Measurements from ENCODE around the gene CD82. TPM values are rescaled to one million over a fixed set of nuclear protein-coding genes. Genes with fewer than 3 reads are reported as not detected.

Gene CD82
- total RNA-seq, 1 donor, result 38.4 TPM

- TF ChIP-seq CTCF (IDR thresholded peaks at IDR 0.05; ENCODE audit: insufficient read depth, low read depth, low read length), result no peak
- DNase-seq (ENCODE audit: low read depth), result no peak
- no peak overlapping the region for H3K4me3 ChIP-seq (ENCODE audit: low read depth, low read length)
Observed at GRCh38 chr11:44631831-44632230, 66.4 kb downstream of the CD82 start.

GRCh38 chr11:44632466-44633123, 67.1 kb downstream of the CD82 start:
- peak; percentile 29 for DNase-seq (ENCODE audit: low read depth)
- H3K4me3 ChIP-seq (ENCODE audit: low read depth, low read length), result no peak overlapping the region
- TF ChIP-seq CTCF (IDR thresholded peaks at IDR 0.05; ENCODE audit: insufficient read depth, low read depth, low read length), result peak; percentile 58

- no peak overlapping the region for H3K4me3 ChIP-seq (ENCODE audit: low read depth, low read length)
- DNase-seq (ENCODE audit: low read depth), result no peak
- peak; percentile 40 for TF ChIP-seq CTCF (IDR thresholded peaks at IDR 0.05; ENCODE audit: insufficient read depth, low read depth, low read length)
Observed at GRCh38 chr11:44633641-44634040, 68.2 kb downstream of the CD82 start.

- peak; percentile 56 for DNase-seq (ENCODE audit: low read depth)
- H3K4me3 ChIP-seq (ENCODE audit: low read depth, low read length), result no peak overlapping the region
Observed at GRCh38 chr11:44634401-44635281, 69.2 kb downstream of the CD82 start.

GRCh38 chr11:44637487-44637886, 72.0 kb downstream of the CD82 start:
- TF ChIP-seq CTCF (IDR thresholded peaks at IDR 0.05; ENCODE audit: insufficient read depth, low read depth, low read length), result no peak
- DNase-seq (ENCODE audit: low read depth), result no peak
- no peak overlapping the region for H3K4me3 ChIP-seq (ENCODE audit: low read depth, low read length)

More at GRCh38 chr11:44634401-44635281, 69.2 kb downstream of the CD82 start:
- TF ChIP-seq CTCF (IDR thresholded peaks at IDR 0.05; ENCODE audit: insufficient read depth, low read depth, low read length), result no peak

GRCh38 chr11:44638032-44638431, 72.6 kb downstream of the CD82 start:
- TF ChIP-seq CTCF (IDR thresholded peaks at IDR 0.05; ENCODE audit: insufficient read depth, low read depth, low read length), result no peak
- DNase-seq (ENCODE audit: low read depth), result no peak
- no peak overlapping the region for H3K4me3 ChIP-seq (ENCODE audit: low read depth, low read length)

Measured in fibroblast of villous mesenchyme (primary cell).